ENCODE data around the gene IL17D.

IL17D gene

GRCh38 chr13:20714161-20714560 is 10.7 kb downstream of the IL17D start:
- no peaks in the 10 kb centered on the region for H4K20me1 ChIP-seq (ENCODE audit: insufficient read depth, low read length)
- H3K9ac ChIP-seq (ENCODE audit: low read length) = no peak overlapping the region
- H3K4me1 ChIP-seq (ENCODE audit: low read length) = peaks cover 7% of the 10 kb centered on the region; the same call in 1 of the 2 replicates
- no peaks in the 10 kb centered on the region for H3K79me2 ChIP-seq (ENCODE audit: low read length)
- TF ChIP-seq CTCF (IDR thresholded peaks at IDR 0.05; ENCODE audit: low read depth, low read length) = no peak
- TF ChIP-seq EZH2phosphoT487 (IDR thresholded peaks at IDR 0.05; ENCODE audit: low read depth) = no peak
- no peaks in the 10 kb centered on the region for H3K36me3 ChIP-seq (replicated peaks; ENCODE audit: low read depth, low read length)
- no peak overlapping the region for H3K27ac ChIP-seq (ENCODE audit: low read length)
- H3K4me3 ChIP-seq (ENCODE audit: low read length) = no peak overlapping the region
- no peaks in the 10 kb centered on the region for H3K9me3 ChIP-seq (ENCODE audit: insufficient read depth, low read length)
- H3K4me2 ChIP-seq (ENCODE audit: low read length) = no peak overlapping the region
- H3K27me3 ChIP-seq (ENCODE audit: low read depth, low read length) = peaks cover 8% of the 10 kb centered on the region
- H2AFZ ChIP-seq (ENCODE audit: low read depth, low read length) = no peak overlapping the region

GRCh38 chr13:20714563-20715329 is 11.2 kb downstream of the IL17D start:
- TF ChIP-seq CTCF (IDR thresholded peaks at IDR 0.05; ENCODE audit: low read depth, low read length) (no peak), EZH2phosphoT487 (IDR thresholded peaks at IDR 0.05; ENCODE audit: low read depth) (no peak)
- Histone ChIP-seq H3K27ac (ENCODE audit: low read length) (no peak overlapping the region), H3K4me1 (ENCODE audit: low read length) (peaks cover 7% of the 10 kb centered on the region; the same call in 1 of the 2 replicates), H3K79me2 (ENCODE audit: low read length) (no peaks in the 10 kb centered on the region), H4K20me1 (ENCODE audit: insufficient read depth, low read length) (no peaks in the 10 kb centered on the region), H3K9ac (ENCODE audit: low read length) (no peak overlapping the region), H3K4me2 (ENCODE audit: low read length) (no peak overlapping the region), H3K36me3 (replicated peaks; ENCODE audit: low read depth, low read length) (no peaks in the 10 kb centered on the region), H3K9me3 (ENCODE audit: insufficient read depth, low read length) (no peaks in the 10 kb centered on the region), H2AFZ (ENCODE audit: low read depth, low read length) (no peak overlapping the region), H3K27me3 (ENCODE audit: low read depth, low read length) (peaks cover 8% of the 10 kb centered on the region), H3K4me3 (ENCODE audit: low read length) (no peak overlapping the region)

DNA sequence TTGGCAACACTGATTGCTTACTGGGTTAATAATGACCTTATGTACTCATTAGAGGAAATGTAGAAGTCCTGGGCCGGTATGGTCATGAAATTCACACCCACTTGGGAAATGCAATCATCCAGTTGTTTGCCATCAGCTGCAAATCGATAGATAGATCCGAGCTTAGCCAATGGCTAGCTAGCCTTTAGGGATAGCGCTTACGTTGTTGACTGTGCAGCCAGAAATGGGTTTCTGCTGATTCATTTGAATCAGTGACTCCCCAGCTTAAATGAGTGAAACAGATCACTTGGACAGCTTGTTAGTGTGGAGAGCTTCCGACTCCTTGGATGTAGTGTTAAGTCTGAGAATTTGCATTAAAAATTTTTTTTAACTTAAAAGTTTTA is 11.8 kb downstream of the IL17D start:
- Histone ChIP-seq H3K9ac (ENCODE audit: low read length) (no peak overlapping the region), H3K79me2 (ENCODE audit: low read length) (no peaks in the 10 kb centered on the region), H4K20me1 (ENCODE audit: insufficient read depth, low read length) (no peaks in the 10 kb centered on the region), H2AFZ (ENCODE audit: low read depth, low read length) (no peak overlapping the region), H3K27me3 (ENCODE audit: low read depth, low read length) (peaks cover 8% of the 10 kb centered on the region), H3K27ac (ENCODE audit: low read length) (no peak overlapping the region), H3K36me3 (replicated peaks; ENCODE audit: low read depth, low read length) (no peaks in the 10 kb centered on the region), H3K4me2 (ENCODE audit: low read length) (no peak overlapping the region), H3K4me3 (ENCODE audit: low read length) (no peak overlapping the region), H3K9me3 (ENCODE audit: insufficient read depth, low read length) (no peaks in the 10 kb centered on the region), H3K4me1 (ENCODE audit: low read length) (peaks cover 7% of the 10 kb centered on the region; the same call in 1 of the 2 replicates)
- TF ChIP-seq CTCF (IDR thresholded peaks at IDR 0.05; ENCODE audit: low read depth, low read length) (no peak), EZH2phosphoT487 (IDR thresholded peaks at IDR 0.05; ENCODE audit: low read depth) (no peak)

DNA sequence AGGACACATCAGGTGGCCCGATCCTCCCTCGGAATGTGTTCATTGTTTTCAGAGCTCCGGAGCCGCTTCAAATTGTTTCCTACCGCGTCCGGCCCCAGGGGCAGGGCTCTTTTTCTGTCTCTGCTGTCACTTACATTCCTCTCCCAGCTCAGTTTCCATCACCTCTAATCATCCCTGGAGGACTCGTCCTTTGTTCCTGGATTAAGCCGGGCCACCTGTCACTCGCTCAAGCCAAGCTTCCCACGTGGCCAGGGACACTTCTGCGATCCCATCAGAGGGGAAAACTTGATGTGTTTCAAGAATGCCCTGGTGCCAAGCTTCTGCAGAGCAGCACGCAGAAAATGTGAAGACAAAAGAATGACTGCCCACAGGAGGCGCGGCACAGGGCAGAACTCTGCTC is 13.5 kb downstream of the IL17D start:
- H3K27ac ChIP-seq (ENCODE audit: low read length) = no peak overlapping the region
- no peaks in the 10 kb centered on the region for H3K9me3 ChIP-seq (ENCODE audit: insufficient read depth, low read length)
- no peaks in the 10 kb centered on the region for H3K36me3 ChIP-seq (replicated peaks; ENCODE audit: low read depth, low read length)
- H2AFZ ChIP-seq (ENCODE audit: low read depth, low read length) = no peak overlapping the region
- no peaks in the 10 kb centered on the region for H4K20me1 ChIP-seq (ENCODE audit: insufficient read depth, low read length)
- H3K27me3 ChIP-seq (ENCODE audit: low read depth, low read length) = peaks cover 8% of the 10 kb centered on the region
- no peak overlapping the region for H3K4me3 ChIP-seq (ENCODE audit: low read length)
- TF ChIP-seq CTCF (IDR thresholded peaks at IDR 0.05; ENCODE audit: low read depth, low read length) (no peak), EZH2phosphoT487 (IDR thresholded peaks at IDR 0.05; ENCODE audit: low read depth) (no peak)
- no peak overlapping the region for H3K9ac ChIP-seq (ENCODE audit: low read length)
- peaks cover 7% of the 10 kb centered on the region; the same call in 1 of the 2 replicates for H3K4me1 ChIP-seq (ENCODE audit: low read length)
- no peak overlapping the region for H3K4me2 ChIP-seq (ENCODE audit: low read length)
- H3K79me2 ChIP-seq (ENCODE audit: low read length) = no peaks in the 10 kb centered on the region

Data from OCI-LY3 (cell line).